H54 (cell line): ENCODE results near the gene BID.
"Not testable (repeated sequence)": the region's sequence is repeated elsewhere in the genome, so short reads cannot be mapped to it uniquely, and the experiment has no call there.

Source experiments
- DNase-seq: peaks from one replicate; pipeline ENCODE4 v3.0.0; 2011; ENCODE audit warnings: low spot score, mixed read lengths; ENCODE audit not compliant: insufficient read length
- FAIRE-seq: peaks from 3 replicates; lab custom pipeline; 2011; peaks lifted over from hg19 to GRCh38; lab: Jason Lieb, UNC
- POLR2A ChIP-seq: IDR thresholded peaks from 2 replicates; pipeline ENCODE4 v1.6.1; 2011; ENCODE audit warnings: low read depth, mild to moderate bottlenecking, low read length

The BID gene

GRCh38 chr22:17764036-17764435 lies 10.2 kb downstream of the BID start:
- DNase-seq (no peak), FAIRE-seq (no peak)
- no peak for TF ChIP-seq POLR2A

GRCh38 chr22:17763442-17763841 lies 10.8 kb downstream of the BID start:
- FAIRE-seq, DNase-seq: not testable (repeated sequence)

- TF ChIP-seq POLR2A = no peak
- FAIRE-seq = no peak
- DNase-seq = no peak
Observed at GRCh38 chr22:17761138-17761488, 13.2 kb downstream of the BID start.

- no peak for TF ChIP-seq POLR2A
- FAIRE-seq (no peak), DNase-seq (no peak)
Observed at GRCh38 chr22:17754233-17754925, 19.9 kb downstream of the BID start.

- DNase-seq (peak; percentile 68), FAIRE-seq (peak; percentile 65)
- no peak for TF ChIP-seq POLR2A
Observed at GRCh38 chr22:17753401-17753989, 20.8 kb downstream of the BID start.

- TF ChIP-seq POLR2A = no peak
- no peak for FAIRE-seq
- DNase-seq = no peak
Observed at GRCh38 chr22:17751596-17751995, 22.7 kb downstream of the BID start.

- no peak for TF ChIP-seq POLR2A
- no peak for FAIRE-seq
- no peak for DNase-seq
Observed at GRCh38 chr22:17749605-17750395, 24.5 kb downstream of the BID start.

GRCh38 chr22:17748555-17749353 lies 25.5 kb downstream of the BID start:
- TF ChIP-seq POLR2A = no peak
- FAIRE-seq (no peak), DNase-seq (no peak)

GRCh38 chr22:17746916-17747315 lies 27.4 kb downstream of the BID start:
- no peak for FAIRE-seq
- TF ChIP-seq POLR2A = no peak
- DNase-seq = no peak

- no peak for TF ChIP-seq POLR2A
- FAIRE-seq (no peak), DNase-seq (no peak)
Observed at GRCh38 chr22:17744430-17744829, 29.8 kb downstream of the BID start.

- no peak for FAIRE-seq
- DNase-seq = no peak
- no peak for TF ChIP-seq POLR2A
Observed at GRCh38 chr22:17743661-17744411, 30.4 kb downstream of the BID start.

- FAIRE-seq = no peak
- TF ChIP-seq POLR2A = no peak
- peak; percentile 79 for DNase-seq
Observed at GRCh38 chr22:17742527-17742902, 31.8 kb downstream of the BID start.

GRCh38 chr22:17741866-17742526 lies 32.3 kb downstream of the BID start:
- FAIRE-seq = no peak
- TF ChIP-seq POLR2A = no peak
- no peak for DNase-seq
